COR-L47 (cell line): Measurements from ENCODE around the gene EID2.

Experiments
- DNase-seq: peaks from one replicate; lab custom pipeline; 2025; lab: John Stamatoyannopoulos, UW

Gene EID2

DNA sequence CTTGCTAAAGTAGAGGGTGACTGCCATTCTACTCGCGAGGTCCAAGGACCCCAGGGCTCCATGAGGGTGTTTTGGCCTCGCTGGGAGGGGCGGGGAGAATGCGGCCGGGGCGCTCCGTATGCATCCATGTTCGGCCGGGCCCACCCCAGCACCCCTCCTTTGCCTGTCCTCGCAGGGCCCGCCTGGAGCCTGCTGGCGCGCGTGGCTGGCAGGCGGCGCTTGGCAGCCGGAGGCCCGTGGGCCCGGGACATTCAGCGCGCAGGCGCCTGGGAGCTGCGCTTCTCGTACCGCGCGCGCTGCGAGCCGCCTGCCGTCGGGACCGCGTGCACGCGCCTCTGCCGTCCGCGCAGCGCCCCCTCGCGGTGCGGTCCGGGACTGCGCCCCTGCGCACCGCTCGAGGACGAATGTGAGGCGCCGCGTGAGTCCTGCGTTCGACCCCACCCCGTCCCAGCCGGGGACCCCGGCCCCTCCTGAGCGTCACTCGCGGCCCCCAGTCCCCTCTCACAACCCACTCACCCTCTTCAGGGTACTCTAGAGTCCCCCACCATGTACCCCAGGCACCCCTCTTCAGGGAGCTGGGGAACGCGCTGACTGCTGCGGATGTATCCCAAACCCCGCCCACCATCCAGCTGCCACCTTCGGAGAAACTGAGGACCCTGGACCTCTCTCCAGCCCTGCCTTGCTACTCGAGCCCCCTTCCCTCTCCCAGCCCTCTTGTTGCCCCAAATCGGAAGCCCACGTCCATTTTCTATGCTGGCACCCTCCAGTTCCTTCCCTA lies 37.1 kb downstream of the EID2 start:
- DNase-seq: no peak

DNA sequence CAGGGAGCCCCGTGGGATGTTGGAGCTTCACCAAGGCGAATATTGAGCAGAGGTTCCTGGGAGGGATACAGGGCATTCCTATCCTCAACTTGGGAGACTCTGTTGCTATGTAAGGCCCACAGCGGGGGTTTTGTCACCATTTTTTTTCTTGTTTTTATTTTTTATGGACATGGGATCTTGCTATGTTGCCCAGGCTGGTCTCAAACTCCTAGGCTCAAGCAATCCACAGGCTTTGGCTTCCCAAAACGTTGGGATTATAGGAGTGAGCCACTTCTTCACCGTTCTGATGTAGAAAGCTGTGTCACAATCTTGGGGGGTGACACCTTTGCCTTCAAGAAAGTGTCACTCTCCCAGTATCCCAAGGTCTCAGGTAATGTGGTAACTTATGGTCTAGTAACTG lies 38.6 kb downstream of the EID2 start:
- DNase-seq: no peak

DNA sequence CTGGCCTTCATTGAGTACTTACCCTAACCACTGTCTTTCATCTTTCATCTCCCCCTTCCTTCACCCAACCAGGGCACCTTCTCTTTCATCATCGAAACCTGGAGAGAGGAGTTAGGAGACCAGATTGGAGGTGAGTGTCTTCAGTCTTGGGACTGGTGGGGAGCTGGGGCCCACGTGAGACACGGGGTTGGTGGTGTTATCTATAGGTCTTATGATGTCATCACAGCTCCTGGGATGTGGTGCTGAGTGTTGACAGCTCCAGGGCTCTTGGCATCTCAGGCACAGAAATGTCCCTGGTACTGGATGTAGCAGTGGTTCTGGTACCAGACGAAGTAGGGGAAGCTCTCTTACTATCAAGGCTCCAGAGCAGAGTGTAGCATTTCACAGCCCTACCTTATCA lies 39.4 kb downstream of the EID2 start:
- DNase-seq: no peak

DNA sequence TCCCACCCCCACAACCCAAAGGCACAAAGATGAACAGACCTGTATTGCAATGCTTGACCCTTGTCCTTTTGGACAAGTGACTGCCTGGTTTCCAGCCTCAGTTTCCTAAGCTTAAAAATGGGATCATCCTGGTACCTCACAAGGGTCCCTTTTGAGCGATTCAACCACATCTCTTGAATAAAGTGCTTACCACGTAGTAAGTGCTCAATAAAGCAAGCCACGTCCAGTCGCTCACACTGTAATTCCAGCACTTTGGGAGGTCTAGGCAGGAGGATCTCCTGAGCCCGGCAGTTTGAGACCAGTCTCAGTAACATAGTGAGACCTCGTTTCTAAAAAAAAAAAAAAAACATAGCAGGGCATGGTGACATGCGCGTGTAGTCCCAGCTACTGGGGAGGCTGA lies 40.0 kb downstream of the EID2 start:
- DNase-seq: no peak

DNA sequence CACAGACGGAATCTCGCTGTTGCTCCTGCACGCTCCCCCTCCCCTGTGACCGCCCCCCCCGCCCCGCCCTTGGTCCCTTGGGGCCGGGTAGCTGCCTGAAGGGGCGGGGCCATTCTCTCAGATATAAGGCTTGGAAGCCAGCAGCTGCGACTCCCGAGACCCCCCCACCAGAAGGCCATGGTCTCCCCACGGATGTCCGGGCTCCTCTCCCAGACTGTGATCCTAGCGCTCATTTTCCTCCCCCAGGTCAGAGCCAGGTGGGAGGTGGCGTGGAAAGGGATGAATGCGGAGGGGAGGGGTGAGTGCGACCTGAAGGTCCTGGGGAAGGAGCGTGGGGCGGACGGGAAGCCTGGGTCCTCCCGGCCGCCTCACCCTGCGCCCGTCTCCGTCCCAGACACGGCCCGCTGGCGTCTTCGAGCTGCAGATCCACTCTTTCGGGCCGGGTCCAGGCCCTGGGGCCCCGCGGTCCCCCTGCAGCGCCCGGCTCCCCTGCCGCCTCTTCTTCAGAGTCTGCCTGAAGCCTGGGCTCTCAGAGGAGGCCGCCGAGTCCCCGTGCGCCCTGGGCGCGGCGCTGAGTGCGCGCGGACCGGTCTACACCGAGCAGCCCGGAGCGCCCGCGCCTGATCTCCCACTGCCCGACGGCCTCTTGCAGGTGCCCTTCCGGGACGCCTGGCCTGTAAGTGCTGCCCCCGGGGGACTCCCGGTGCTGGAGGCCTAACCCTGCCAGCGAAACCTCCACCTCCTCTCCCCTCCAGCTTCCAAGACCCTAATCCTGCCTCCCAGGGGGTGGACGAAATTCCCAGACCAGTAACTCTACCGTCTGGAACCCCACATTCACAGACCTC lies 40.9 kb downstream of the EID2 start, which contains the start of gene DLL3:
Gene DLL3 (plus strand): TSS at position 150 of the 845 bp plus-strand sequence. CDS start 28 bp downstream, at position 178.
- DNase-seq: peak; percentile 55

DNA sequence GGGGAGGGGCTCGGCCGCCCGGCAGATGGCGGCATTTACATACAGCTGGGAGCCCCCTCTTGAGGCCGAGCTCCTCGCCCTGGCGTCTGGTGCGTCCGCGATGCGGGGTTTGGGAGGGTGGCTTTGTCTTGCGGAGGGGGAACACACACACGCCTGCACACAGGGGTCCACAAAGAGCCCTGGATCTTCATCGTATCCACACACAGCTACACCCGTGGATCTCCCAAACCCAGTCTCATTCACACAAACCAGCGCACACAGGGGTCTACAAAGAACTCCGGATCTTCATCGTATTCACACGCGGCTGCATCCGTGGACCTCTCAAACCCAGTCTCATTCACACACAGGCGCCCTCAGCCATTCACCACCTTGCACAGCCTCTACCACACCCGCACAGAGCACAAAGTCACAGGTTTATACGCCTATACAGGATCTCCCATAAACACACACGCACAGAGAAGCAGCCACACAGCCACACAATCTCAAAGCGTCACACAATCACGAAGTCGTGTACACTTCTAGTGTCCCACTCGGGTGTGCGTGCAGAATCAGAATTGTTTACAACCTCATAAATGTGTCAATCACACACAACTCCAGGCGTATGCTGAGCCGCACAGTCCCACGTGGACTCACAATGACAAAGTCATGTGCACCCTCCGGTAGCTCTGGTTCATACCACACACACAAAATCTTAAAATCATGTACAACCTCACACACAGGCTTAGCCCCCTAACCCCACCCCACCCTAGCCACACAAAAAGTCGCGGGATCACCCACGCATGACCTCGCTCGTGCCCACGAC lies 41.8 kb downstream of the EID2 start:
- DNase-seq: peak; percentile 88

DNA sequence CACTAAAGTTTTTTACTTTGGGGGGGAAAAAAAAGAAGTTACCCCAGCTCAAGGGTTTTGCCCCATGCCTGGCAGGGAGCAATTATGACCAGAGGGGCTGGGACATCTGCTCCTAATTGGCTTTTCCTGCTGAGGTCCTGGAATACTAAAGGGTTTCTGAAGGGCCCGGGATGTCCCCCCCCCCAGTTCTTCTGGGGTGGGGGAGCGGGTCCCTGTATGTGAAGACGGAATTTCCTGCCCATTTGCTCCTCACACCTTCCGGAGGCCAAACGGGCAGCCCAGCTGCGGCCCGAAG lies 42.3 kb downstream of the EID2 start:
- no peak for DNase-seq

DNA sequence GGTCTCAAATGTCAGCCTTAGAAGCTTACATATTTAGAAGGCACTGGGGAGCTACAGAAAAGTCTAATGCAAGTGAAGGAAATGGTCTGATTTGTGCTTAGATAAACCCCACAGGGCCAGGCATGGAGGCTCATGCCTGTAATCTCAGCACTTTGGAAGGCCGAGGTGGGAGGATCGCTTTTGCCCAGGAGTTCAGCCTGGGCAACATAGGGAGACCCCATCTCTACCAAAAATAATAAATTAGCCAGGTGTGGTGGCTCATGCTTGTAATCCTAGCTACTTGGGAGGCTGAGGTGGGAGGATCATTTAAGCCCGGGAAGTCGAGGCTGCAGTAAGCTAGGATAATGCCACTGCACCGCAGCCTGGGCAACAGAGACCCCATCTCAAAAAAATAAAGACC lies 43.9 kb downstream of the EID2 start:
- no peak for DNase-seq

DNA sequence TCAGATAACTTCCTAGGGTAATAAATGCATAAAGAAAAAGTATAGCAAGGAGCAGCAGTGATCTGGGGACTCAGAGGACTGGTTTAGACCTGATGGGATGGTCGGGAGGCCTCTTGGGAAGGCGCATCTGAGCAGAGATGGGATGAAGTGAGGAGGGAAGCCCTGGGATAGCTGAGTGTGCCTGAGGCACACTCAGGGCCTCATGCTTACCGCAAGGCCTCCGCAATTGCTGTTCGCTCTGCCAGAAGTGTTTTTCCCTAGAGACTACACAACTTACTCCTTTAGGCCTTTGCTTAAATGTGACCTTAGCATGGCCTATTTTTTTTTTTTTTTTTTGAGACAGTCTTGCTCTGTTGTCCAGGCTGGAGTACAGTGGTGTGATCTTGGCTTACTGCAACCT lies 45.3 kb downstream of the EID2 start:
- no peak for DNase-seq

DNA sequence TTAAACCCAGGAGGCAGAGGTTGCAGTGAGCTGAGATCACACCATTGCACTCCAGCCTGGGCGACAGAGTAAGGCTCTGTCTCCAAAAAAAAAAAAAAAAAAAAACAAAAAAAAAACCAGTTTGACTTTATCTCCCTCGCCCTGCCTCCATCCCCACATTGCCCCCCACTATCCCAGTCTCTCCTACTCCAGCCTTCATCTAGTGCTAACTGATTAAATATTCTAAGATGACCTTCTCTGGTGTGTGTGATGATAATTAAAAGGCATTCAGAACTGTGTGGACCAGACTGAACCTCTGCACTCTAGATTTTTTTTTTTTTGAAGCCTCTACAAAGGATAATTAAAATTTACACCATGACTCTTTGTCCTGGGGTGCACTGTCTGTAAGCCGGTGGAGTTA lies 47.2 kb downstream of the EID2 start:
- DNase-seq: no peak

DNA sequence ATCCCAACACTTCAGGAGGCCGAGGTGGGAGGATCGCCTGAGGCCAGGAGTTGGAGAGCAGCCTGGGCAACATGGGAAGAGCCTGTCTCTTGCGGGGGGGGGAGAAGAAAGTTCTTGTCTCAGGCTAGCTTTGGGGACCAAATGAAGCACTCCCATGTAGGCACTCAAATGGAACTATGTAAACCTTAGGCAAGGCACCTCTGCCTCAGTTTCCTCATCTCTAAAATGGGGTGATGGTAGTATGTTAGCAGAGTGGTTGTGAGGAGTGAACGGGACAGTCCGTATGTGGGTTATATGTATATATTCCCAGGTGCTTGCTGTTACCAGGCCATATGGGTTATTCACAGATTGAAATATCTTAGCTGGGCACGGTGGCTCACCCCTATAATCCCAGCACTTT lies 47.7 kb downstream of the EID2 start:
- no peak for DNase-seq

DNA sequence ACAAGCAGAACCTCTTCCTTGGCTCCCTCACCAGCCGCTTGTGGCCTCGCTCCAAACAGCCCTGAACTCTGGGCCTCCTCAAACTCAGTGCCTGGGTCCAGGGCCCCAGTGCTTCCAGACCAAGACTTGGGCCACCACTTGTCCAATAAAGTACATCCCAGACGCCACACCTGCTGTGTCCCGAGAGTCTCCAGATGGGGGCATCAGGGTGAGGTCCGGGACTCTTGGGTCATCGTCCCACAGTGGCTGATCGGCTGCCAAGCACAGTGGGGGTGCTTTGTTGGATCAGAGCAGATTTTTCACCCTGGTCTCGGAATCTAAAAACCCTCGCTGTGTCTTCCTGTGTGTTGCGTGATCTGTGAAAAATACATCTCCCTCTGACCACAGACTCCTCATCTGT lies 50.2 kb downstream of the EID2 start:
- DNase-seq: no peak
